Osteocyte (in vitro differentiated cells): ENCODE results near the gene SLC2A9. TPM values are rescaled to one million over a fixed set of nuclear protein-coding genes. Genes with fewer than 3 reads are reported as not detected.

Source experiments
- DNase-seq: peaks from one replicate; pipeline ENCODE4 v3.0.0; 2021; ENCODE audit warnings: mixed read lengths; ENCODE audit not compliant: unreplicated experiment; ENCODE audit errors: extremely low spot score
- H3K27ac Mint-ChIP-seq: one replicate; pipeline ENCODE4 v1.8.0; 2021; ENCODE audit warnings: mild to moderate bottlenecking, mixed read lengths; ENCODE audit not compliant: unreplicated experiment
- H3K27me3 Mint-ChIP-seq: one replicate; pipeline ENCODE4 v1.8.0; 2021; ENCODE audit warnings: mixed read lengths; ENCODE audit not compliant: unreplicated experiment
- H3K36me3 Mint-ChIP-seq: one replicate; pipeline ENCODE4 v1.8.0; 2021; ENCODE audit warnings: mixed read lengths; ENCODE audit not compliant: unreplicated experiment
- H3K4me1 Mint-ChIP-seq: one replicate; pipeline ENCODE4 v1.8.0; 2021; ENCODE audit warnings: mixed read lengths; ENCODE audit not compliant: unreplicated experiment
- H3K4me3 Mint-ChIP-seq: one replicate; pipeline ENCODE4 v1.8.0; 2021; ENCODE audit warnings: mild to moderate bottlenecking, moderate library complexity, mixed read lengths; ENCODE audit not compliant: unreplicated experiment
- H3K9me3 Mint-ChIP-seq: one replicate; pipeline ENCODE4 v1.8.0; 2021; ENCODE audit warnings: mixed read lengths; ENCODE audit not compliant: unreplicated experiment
- total RNA-seq: library from RNA; stranded (reverse); gene quantifications from 2 replicates; pipeline ENCODE4 v1.2.1, GENCODE V29; 2021
- TF ChIP-seq, protein P1 (sequence below): fragments of 200-600 bp; sonication (generic); IDR thresholded peaks from 2 replicates; pipeline ENCODE4 v1.5.0; 2021; ENCODE audit warnings: antibody characterized with exemption, mild to moderate bottlenecking, moderate library complexity

Gene SLC2A9
- total RNA-seq, 1 donor from 2014 or later: 0.43 TPM

- H3K4me1 Mint-ChIP-seq: no peaks in the 10 kb centered on the region
- no peaks in the 10 kb centered on the region for H3K36me3 Mint-ChIP-seq
- TF ChIP-seq, protein P1, sequence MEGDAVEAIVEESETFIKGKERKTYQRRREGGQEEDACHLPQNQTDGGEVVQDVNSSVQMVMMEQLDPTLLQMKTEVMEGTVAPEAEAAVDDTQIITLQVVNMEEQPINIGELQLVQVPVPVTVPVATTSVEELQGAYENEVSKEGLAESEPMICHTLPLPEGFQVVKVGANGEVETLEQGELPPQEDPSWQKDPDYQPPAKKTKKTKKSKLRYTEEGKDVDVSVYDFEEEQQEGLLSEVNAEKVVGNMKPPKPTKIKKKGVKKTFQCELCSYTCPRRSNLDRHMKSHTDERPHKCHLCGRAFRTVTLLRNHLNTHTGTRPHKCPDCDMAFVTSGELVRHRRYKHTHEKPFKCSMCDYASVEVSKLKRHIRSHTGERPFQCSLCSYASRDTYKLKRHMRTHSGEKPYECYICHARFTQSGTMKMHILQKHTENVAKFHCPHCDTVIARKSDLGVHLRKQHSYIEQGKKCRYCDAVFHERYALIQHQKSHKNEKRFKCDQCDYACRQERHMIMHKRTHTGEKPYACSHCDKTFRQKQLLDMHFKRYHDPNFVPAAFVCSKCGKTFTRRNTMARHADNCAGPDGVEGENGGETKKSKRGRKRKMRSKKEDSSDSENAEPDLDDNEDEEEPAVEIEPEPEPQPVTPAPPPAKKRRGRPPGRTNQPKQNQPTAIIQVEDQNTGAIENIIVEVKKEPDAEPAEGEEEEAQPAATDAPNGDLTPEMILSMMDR: no peak
- H3K27ac Mint-ChIP-seq: no peak overlapping the region
- H3K27me3 Mint-ChIP-seq: peaks cover 3% of the 10 kb centered on the region
- no peak overlapping the region for H3K4me3 Mint-ChIP-seq
- no peaks in the 10 kb centered on the region for H3K9me3 Mint-ChIP-seq
- DNase-seq: no peak
Measured at GRCh38 chr4:9936129-9936644, 85.1 kb downstream of the SLC2A9 start.

- H3K27ac Mint-ChIP-seq: no peak overlapping the region
- no peaks in the 10 kb centered on the region for H3K4me1 Mint-ChIP-seq
- H3K36me3 Mint-ChIP-seq: no peaks in the 10 kb centered on the region
- H3K27me3 Mint-ChIP-seq: peaks cover 5% of the 10 kb centered on the region
- no peak overlapping the region for H3K4me3 Mint-ChIP-seq
- TF ChIP-seq, protein P1: no peak
- DNase-seq: no peak
- H3K9me3 Mint-ChIP-seq: no peaks in the 10 kb centered on the region
Measured at GRCh38 chr4:9933956-9934355, 87.3 kb downstream of the SLC2A9 start.

DNA sequence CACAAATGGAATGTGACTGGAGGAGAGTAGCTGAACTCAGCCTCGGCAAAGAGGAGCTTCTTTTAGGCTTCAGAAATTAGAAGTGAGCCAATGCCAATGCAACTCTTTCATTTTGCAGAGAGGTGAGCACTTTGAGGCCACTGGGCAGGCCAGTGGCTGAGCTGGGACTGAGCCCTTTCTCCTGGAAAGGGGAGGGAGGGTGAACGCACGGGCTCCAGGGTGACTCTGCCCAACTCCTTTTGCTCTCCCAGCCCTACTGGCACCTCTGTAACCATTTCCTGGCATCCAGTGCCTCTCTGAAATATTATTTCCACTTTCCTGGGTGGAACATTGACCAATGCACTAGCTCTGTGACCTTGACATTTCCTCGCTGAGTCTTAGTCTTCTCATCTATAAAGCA lies 88.1 kb downstream of the SLC2A9 start:
- no peak overlapping the region for H3K27ac Mint-ChIP-seq
- H3K4me1 Mint-ChIP-seq: no peaks in the 10 kb centered on the region
- H3K36me3 Mint-ChIP-seq: no peaks in the 10 kb centered on the region
- H3K27me3 Mint-ChIP-seq: peaks cover 5% of the 10 kb centered on the region
- TF ChIP-seq, protein P1: no peak
- H3K4me3 Mint-ChIP-seq: no peak overlapping the region
- DNase-seq: no peak
- no peaks in the 10 kb centered on the region for H3K9me3 Mint-ChIP-seq

- Mint-ChIP-seq H3K4me3 (no peak overlapping the region), H3K4me1 (no peaks in the 10 kb centered on the region), H3K9me3 (no peaks in the 10 kb centered on the region), H3K27ac (no peak overlapping the region), H3K27me3 (peaks cover 5% of the 10 kb centered on the region), H3K36me3 (no peaks in the 10 kb centered on the region)
- no peak for DNase-seq
- TF ChIP-seq, protein P1: no peak
Measured at GRCh38 chr4:9932771-9933170, 88.5 kb downstream of the SLC2A9 start.

DNA sequence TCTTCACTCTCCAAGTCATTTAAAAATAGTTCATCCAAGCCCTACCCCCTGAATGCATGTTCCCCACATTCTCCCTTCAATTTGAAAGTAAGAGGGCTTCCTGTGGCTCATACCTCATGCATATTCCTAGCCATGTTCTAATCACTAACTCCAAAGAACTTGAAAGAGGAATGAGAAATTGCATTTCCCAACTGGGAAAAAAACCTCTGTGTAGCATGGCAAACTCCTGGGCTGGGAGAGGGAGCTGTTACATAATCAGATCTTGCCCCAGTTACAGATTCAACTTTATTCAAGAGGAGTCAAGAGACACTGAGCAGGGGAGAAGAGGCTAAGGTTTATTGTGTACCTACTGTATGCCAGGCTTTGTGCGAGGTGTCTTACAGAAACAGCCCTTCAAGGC lies 90.2 kb downstream of the SLC2A9 start:
- TF ChIP-seq, protein P1: no peak
- Mint-ChIP-seq H3K36me3 (no peaks in the 10 kb centered on the region), H3K4me1 (no peaks in the 10 kb centered on the region), H3K9me3 (no peaks in the 10 kb centered on the region), H3K27ac (no peak overlapping the region), H3K4me3 (no peak overlapping the region), H3K27me3 (peaks cover 5% of the 10 kb centered on the region)
- no peak for DNase-seq
